GM12892 (cell line): ENCODE data around the gene PTPN13.

Experiments used
- POLR2A ChIP-seq: IDR thresholded peaks from 2 replicates; pipeline ENCODE4 v1.6.1; 2011; ENCODE audit warnings: low read depth, low read length, control low read depth
- POLR2AphosphoS5 ChIP-seq: IDR thresholded peaks from 2 replicates; pipeline ENCODE4 v1.6.1; 2011; ENCODE audit warnings: low read depth, low read length, control low read depth

- TF ChIP-seq POLR2A, result no peak
- TF ChIP-seq POLR2AphosphoS5, result no peak
Observed at GRCh38 chr4:86749121-86749520, 155.0 kb downstream of the PTPN13 start.
